HG02840 (cell line): ENCODE results near the gene CLDN9.

Source experiments
- ATAC-seq: cut with Tn5 transposase; IDR thresholded peaks from one replicate; pipeline ENCODE4 v1.9.1; 2021; ENCODE audit warnings: mild to moderate bottlenecking, moderate library complexity, moderate number of reproducible peaks; ENCODE audit not compliant: unreplicated experiment, low FRiP score

The CLDN9 gene

DNA sequence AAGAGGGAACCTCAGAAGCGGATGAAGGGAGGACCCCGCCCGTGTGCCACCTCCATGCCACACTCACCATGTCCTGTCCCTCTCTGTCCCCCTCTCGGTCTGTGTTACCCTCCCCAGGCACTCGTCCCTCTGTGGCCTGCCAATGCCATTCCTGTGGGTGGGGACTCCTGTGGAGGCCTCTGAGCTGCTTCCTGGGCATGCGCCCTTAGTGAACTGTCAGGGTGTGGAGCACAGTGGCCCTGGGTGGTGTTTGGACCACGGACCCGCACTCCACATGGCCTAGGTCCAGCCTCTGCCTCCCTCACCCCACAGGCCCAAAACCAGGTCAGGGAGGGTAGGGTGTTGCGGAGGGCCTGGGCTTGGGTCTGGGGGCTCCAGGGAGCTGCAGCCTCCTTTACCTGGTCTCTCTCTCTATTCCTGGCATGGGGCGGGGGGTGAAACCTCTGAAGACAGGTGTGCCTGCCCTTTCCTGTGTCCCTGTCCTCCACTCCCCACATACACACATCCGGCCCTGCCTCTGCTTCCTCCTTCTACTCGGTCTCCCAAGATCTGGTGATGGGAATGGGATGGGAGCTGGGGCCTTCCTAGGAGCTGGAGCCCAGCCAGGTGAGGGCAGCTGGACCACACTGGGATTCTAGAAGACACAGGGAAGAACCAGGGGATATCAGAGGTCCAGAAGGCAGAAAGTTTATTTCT, 21.0 kb upstream of the CLDN9 start:
- no peak for ATAC-seq

- no peak for ATAC-seq
These were observed 20.2 kb upstream of the CLDN9 start for GRCh38 chr16:2992383-2993081.

DNA sequence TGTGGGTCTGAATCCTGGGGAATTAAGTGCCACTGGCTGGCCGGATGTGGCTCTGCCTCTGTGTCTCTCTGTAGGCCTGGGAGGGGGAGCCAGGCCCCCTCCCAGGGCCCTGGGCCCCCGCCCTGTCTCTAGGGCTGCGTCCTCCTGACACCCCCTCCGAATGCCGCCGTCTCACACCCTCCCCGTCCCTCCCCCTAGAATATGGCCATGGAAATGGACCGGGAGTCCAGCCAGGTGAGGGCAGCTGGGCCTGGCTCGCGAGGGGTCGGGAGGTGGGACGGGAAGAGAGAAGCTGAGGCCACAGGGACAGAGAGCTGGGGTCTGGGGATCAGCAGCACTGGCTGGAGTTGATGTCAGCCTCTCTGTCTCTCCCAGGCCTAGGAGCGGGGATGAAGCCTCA, 16.4 kb upstream of the CLDN9 start:
- no peak for ATAC-seq

DNA sequence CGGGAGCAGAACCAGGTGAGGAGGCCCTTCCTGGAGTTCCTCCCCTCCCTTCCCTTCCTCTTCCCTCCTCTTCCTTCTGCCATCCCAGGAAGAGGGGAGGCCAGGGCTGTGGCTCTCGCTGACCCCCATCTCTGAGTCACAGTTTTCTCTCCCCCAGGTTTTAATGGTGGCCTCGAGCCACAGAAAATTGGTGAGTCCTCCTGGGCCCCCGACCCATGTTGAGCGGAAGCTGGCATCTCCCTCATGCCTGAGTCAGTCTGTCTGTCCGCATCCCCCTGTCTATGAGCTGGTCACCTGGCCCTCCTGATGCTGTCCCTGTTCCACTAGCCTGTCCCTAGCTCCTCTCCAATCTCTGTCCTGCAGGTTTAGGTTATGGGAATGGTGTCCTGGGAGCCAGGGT, 12.8 kb upstream of the CLDN9 start:
- ATAC-seq: no peak

DNA sequence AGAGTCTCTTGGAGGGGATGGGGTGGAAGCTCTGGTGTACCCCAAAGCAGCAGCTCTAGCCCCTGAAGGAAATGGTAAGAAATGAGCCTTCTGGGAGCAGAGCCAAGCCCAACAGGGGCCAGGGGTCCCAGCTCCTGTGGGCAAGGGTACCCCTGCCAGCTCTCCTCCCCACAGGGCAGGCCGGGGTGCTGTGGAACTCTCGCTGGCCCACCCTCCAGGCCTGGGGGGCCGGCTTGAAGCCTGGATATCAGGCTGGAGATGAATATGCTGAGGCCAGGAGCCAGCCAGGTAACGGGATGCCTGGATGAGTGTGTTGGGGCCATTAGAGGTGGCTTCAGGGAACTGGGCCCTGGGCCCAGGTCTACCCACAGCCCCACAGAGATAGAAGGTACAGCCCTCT, 12.2 kb upstream of the CLDN9 start:
- ATAC-seq: no peak

GRCh38 chr16:3001316-3001715, 11.4 kb upstream of the CLDN9 start:
- no peak for ATAC-seq

DNA sequence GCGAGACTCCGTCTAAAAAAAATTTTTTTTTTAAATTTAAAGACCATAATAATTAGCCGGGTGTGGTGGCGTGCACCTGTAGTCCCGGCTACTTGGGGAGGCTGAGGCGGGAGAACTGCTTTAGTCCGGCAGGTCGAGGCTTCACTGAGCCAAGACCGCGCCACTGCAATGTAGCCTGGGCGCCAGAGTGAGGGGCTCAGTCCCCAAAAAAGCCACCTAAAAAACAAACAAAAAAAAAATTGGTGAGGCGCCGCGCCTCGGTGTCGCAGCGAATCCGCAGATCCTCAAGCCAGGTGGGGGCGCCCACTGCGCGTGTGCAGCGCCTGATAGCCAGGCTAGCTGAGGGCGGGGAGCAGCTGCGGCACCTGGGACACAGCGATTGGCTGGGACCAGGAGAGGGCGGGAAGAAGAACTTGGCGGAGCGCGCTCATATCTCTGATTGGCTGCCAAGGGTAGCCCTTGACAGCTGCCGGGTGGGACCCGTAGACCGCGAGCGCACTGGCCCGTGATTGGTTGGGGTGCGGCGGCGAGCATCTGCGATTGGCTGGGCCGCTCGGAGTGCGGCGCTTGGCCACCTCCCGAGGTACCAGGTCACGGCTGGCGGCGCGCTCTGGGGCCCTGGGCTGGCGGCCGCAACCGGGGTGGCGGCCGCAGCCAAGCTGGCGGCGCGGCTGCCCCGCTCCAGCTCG, 9.0 kb upstream of the CLDN9 start:
- ATAC-seq: peak; percentile 95

GRCh38 chr16:3004319-3004718, 8.4 kb upstream of the CLDN9 start:
- peak; percentile 17 for ATAC-seq

GRCh38 chr16:3004781-3005284, 7.9 kb upstream of the CLDN9 start:
- no peak for ATAC-seq

DNA sequence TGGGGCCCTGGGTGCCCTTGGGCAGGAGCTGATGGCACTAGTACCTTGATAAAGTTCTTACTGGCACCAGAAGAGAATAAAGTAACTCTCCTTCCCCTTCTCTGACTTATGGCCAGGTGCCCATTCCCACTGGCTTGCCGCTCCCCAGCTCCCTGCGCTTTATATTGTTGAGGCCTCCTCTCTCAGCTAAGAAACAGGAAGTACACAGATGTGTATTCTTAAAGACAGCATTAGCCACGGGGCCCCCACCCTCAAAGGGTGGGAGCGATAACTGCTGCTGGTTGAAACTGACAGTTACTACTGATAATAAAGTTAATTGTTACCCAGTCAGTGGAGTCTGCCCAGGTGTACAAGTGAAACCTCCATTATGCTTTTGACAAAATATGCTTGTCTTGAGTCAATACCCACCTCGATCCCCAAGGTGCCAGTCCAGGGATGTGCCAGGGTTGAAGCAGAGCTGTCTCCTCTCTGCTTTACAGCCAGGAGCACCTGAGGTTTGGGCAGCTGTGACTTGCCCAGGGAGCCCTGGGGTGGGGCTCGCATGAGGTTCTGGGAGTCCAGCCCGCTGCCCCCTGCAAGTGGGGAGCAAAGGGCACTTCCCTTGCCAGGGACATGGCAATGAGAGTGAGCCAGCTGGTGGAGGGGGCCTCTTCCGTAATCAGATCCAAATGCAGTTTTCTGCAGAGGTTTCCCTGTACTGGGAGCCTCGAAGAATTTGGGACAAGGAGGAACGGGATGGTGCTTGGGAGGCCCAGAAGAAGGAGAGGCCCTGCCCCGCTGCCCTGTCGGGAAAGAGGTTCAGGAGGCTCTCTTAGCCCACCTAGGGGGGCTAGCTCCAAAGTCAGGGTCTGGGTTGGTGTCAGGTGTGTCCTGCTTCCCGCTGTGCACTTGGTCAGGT, 5.4 kb upstream of the CLDN9 start:
- no peak for ATAC-seq

DNA sequence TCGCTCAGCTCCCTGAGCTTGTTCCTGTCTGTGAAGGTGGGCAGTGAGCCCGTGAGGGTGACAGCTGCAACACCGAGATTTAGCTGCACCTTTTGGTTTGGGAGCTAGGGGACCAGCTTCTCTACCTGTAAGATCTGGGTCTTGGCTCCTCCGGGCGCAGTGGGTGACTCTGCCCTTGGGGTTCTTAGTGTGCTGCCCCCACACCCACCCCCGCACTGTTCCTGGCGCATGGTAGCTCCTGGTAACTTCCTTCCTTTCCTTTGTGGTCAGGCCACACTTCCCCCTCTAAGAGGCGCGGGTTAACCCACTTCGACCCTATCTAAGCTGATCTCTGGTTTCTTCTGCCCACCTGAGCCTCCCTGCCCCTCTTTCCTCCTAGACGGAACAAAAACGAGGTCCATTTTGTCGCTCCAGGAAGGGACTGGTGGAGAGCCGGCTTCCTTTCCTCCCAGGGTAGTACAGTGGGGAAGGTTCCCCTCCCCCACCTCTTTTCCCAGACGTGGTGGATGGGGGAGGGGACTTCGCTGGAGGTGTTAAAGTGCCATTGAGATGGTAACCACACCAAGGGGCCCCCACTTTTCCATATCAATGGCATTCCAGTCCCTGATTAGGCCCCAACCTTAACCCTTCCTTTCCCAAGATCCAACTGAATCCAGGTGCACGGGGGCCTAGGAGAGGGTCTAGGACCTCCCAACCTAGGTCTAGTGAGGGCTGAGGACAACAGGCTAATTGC, 4.6 kb upstream of the CLDN9 start:
- ATAC-seq: no peak

GRCh38 chr16:3008690-3009037, 4.1 kb upstream of the CLDN9 start:
- no peak for ATAC-seq

DNA sequence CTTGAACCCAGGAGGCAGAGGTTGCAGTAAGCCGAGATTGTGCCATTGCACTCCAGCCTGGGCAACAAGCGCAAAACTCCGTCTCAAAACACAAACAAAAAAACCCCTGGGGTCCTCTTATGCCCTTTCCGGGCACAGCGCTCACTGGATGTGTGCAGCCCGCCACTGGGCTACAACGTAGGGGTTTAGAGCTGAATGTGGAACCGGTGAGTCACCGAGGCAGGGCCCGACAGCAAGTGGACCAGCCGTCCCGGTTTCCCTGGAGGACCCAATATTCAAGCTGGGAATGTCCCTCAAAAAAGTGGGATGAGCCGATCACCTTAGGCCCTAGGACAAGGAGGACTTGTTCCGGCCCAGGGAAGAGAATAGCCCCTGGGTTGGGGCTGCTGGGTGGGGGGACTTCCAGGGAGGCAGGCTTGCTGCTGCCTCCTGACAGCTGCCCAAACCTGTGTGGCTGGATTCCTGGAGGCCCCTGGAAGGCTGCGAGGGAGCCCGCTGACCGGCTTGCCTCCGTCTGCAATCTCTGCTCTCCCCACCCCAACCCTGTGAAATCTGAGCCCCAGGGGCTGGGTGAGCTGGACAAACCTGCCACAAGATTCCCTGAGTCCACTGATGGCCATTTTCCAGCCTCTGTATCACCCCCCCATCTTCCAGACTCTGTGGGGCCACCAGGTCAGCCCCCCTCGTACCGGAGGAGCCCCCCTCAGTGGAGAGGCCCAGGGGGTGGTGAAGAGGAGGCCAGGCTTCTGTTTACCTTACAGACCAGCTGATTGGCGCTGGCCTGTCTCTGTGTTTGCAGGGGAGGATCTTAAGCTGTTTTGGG, 2.9 kb upstream of the CLDN9 start:
- ATAC-seq: no peak

- no peak for ATAC-seq
These were observed 2.2 kb upstream of the CLDN9 start for GRCh38 chr16:3010510-3010909.

DNA sequence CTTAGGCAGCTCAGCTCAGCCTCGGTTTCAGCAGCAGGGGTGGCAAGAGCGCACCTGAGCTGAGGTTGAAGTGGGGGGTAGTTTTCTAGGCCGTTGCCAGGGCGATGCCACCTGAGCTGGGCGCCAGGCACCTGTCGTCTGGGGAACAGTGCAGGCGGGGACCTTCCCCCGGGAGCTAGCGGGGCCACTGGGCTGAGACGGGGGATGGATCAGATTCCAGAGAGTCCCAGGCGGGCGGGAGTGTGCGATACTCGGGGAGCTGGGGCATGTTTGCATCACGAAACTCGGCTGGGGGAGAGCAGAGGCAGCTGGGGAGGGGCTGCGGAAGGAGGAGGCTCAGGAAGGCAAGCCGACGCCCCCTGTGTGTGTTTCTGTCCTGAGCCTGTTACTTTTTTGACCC, 477 bp upstream of the CLDN9 start:
- ATAC-seq: no peak

- ATAC-seq: no peak
These were observed 798 bp downstream of the CLDN9 start for GRCh38 chr16:3013491-3013951.

GRCh38 chr16:3013998-3014690, 1.4 kb downstream of the CLDN9 start:
- no peak for ATAC-seq

GRCh38 chr16:3014971-3015370, 2.2 kb downstream of the CLDN9 start:
- ATAC-seq: no peak
